ENCODE results near the gene MTG1.
"Not testable (repeated sequence)": the region's sequence is repeated elsewhere in the genome, so short reads cannot be mapped to it uniquely, and the experiment has no call there.

Gene MTG1

DNA sequence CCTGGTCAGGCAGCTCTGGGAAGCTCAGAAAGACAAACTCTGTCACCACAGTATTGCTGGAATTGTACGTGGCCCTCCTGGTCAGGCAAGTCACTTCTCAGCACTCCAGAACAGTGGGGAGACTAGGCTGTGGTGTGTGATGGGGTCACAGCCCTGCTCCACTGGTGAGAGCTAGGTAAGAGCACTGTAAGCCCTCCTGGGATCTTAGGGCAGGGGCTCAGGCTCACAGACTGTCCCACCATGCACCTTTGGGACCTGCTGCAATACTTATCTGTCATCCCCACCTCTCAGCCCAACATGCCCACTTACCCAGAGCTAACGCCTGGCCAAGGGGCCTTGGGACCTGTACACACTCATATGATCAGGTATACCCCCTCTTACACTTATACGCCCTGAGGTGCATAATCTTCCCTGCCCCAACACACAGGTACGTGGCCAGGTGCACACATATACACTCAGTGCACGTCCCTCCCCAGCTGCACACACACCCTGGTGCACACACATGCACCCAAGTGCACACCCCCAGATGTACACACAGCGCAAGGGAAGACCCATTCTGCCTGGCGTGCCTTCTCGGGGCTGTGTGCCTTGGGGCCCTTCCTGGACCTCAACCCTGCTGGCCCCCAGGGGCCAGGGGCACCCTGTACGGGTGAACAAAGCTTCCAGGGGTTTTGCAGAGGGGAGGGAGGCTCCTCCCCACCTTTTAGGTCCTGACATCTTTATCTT lies 38.1 kb downstream of the MTG1 start:
- DNase-seq: not testable (repeated sequence)

- DNase-seq: not testable (repeated sequence)
Observed at GRCh38 chr10:133432789-133433188, 38.8 kb downstream of the MTG1 start.

- DNase-seq: no peak
Observed at GRCh38 chr10:133438711-133439273, 44.8 kb downstream of the MTG1 start.

- DNase-seq: no peak
Observed at GRCh38 chr10:133439517-133440461, 45.8 kb downstream of the MTG1 start.

DNA sequence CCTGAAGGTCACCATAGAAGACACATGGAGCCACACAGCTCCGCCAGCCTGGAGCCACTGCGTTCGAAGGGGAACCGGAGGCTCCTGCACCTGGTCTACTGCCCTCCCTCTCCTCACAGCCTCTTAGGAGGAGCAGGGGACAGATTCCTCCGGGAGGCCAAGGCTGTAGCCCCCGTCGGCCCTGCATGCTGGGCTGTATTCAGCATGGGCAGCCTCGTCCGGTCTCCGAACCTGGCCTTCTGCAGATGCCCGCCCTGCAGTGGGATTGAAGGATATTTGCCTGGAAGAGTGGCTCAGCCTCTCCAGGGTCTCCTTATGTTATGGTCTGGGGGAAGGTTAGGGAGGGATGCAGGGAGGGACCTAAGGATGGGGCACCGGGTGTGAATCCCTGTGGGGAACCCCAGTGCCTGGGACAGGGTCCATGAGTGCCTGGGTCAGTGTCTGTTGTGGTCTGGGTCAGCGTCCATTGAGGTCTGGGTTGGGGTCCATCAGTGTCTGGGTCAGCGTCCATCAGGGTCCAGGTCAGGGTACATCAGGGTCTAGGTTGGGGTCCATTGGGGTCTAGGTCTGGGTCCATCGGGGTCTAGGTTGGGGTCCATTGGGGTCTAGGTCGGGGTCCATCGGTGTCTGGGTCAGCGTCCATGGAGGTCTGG lies 46.8 kb downstream of the MTG1 start:
- no peak for DNase-seq

GRCh38 chr10:133441356-133441755 lies 47.4 kb downstream of the MTG1 start:
- DNase-seq: not testable (repeated sequence)

- DNase-seq: no peak
Observed at GRCh38 chr10:133441780-133442179, 47.8 kb downstream of the MTG1 start.

- no peak for DNase-seq
Observed at GRCh38 chr10:133442191-133442966, 48.4 kb downstream of the MTG1 start.

GRCh38 chr10:133442967-133443924 lies 49.3 kb downstream of the MTG1 start:
- no peak for DNase-seq

- no peak for DNase-seq
Observed at GRCh38 chr10:133444342-133445267, 50.6 kb downstream of the MTG1 start.

DNA sequence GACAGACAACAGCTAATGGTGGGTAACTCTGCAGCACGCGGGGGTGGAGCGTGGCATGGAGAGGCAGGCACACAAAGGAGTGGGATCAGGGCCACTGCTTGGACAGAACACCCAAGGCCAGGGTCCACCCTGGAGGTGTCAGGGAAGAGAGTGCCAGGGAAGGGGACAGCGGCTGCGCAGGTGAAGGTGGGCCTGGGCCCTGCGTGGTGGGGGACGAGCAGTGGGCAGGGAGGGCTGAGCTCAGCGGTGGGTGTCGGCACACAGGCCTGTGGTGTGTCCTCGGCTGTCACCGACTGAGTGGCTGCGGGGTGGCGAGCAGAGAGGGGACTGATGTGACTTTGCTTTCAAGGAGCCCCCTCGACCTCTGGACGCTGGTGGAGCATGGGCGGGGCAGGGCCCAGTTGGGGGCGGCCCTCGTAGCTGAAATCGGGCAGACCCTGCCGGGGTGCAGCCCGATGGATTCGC lies 51.3 kb downstream of the MTG1 start:
- no peak for DNase-seq

GRCh38 chr10:133445751-133446708 lies 52.1 kb downstream of the MTG1 start:
- no peak for DNase-seq

- no peak for DNase-seq
Observed at GRCh38 chr10:133446979-133447378, 53.0 kb downstream of the MTG1 start.

- DNase-seq: no peak
Observed at GRCh38 chr10:133448120-133448519, 54.2 kb downstream of the MTG1 start.

DNA sequence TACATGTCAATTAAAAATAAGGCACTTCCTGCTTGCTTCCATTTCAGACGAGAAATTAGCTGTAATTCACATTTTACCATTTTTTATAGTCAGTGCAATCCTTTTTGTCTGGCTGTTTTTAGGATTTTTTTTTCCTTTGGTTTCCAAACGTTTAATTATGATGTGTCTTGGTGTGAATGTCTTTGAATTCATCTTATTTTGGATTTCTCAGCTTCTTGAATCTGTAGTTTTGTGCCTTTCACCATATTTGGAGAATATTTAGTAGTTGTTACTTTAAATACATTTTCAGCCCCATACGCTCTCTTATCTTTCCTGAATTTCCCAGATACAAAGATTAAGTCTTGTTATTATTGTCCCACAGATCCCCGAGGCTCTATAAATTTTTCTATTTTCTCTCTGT lies 57.4 kb downstream of the MTG1 start:
- no peak for DNase-seq

- DNase-seq: no peak
Observed at GRCh38 chr10:133452453-133452852, 58.5 kb downstream of the MTG1 start.

- no peak for DNase-seq
Observed at GRCh38 chr10:133453516-133454203, 59.7 kb downstream of the MTG1 start, which contains the start of gene SCART1. Gene SCART1 (plus strand): TSS chr10:133453945. CDS start chr10:133453998, 53 bp downstream.
